T-cell (primary cell): ENCODE measurements around the gene OTUD7B. TPM values are rescaled to one million over a fixed set of nuclear protein-coding genes. Genes with fewer than 3 reads are reported as not detected.
A peak's percentile ranks its signal among the peaks of the same experiment; 100 is the strongest.
"Not testable (repeated sequence)": the region's sequence is repeated elsewhere in the genome, so short reads cannot be mapped to it uniquely, and the experiment has no call there.

Experiments
- ATAC-seq, 4 experiments: fragments of 200-7000 bp in 3 of 4; fragments of 150-1000 bp in 1 of 4; cut with Tn5 transposase; replicated peaks in 1 of 4; 1 replicate in 3 of 4; 2 replicates in 1 of 4; pipeline ENCODE4 v1.10.0; 2021; ENCODE audit warnings: moderate library complexity in 3 of 4, mild to moderate bottlenecking in 2 of 4, moderate number of reproducible peaks in 1 of 4
- CTCF ChIA-PET, 2 donors: fragments of 300-600 bp; sonication (Branson Sonifier 250); formaldehyde crosslinking; loops; one replicate each; lab custom pipeline; 2022; ENCODE audit warnings: antibody characterized with exemption in 2 of 2; lab: Charles Lee
- POLR2A ChIA-PET, 2 donors: fragments of 300-600 bp; sonication (Branson Sonifier 250); formaldehyde crosslinking; loops; one replicate each; lab custom pipeline; 2022; ENCODE audit warnings: antibody characterized with exemption in 2 of 2; lab: Charles Lee
- DNase-seq, 35 experiments: peaks; one replicate each; pipeline versions ENCODE4 v3.0.0 to v3.0.0-alpha.2; 2013 to 2023
- H3K27ac ChIP-seq: one replicate; pipeline ENCODE4 v1.5.1; 2013; ENCODE audit warnings: low read length
- H3K27me3 ChIP-seq, 2 experiments: replicated peaks in 1 of 2; 1 replicate in 1 of 2; 2 replicates in 1 of 2; pipeline versions ENCODE4 v1.6.1 to v1.7.0; 2013; ENCODE audit warnings: low read length in 1 of 2, mixed read lengths in 1 of 2; ENCODE audit not compliant: control insufficient read depth in 2 of 2, insufficient read depth in 2 of 2; ENCODE audit errors: extremely low read depth in 1 of 2
- H3K36me3 ChIP-seq, 2 donors: 1 replicate in 1 of 2; 2 replicates in 1 of 2; pipeline versions ENCODE4 v1.6.1 to v1.7.0; 2013; ENCODE audit warnings: low read length in 1 of 2; ENCODE audit not compliant: control insufficient read depth in 2 of 2, insufficient read depth in 1 of 2; ENCODE audit errors: extremely low read depth in 1 of 2
- H3K4me1 ChIP-seq, 2 experiments: 1 replicate in 1 of 2; 2 replicates in 1 of 2; pipeline versions ENCODE4 v1.6.1 to v1.7.0; 2013; ENCODE audit warnings: low read length in 2 of 2, mixed read lengths in 1 of 2; ENCODE audit not compliant: insufficient read depth in 2 of 2, control insufficient read depth in 1 of 2; ENCODE audit errors: extremely low read depth in 1 of 2
- H3K4me3 ChIP-seq, 2 donors: 1 replicate in 1 of 2; 2 replicates in 1 of 2; pipeline versions ENCODE4 v1.5.1 to v1.7.0; 2013; ENCODE audit warnings: mild to moderate bottlenecking in 2 of 2, low read length in 1 of 2, moderate library complexity in 1 of 2; ENCODE audit not compliant: control insufficient read depth in 1 of 2; ENCODE audit errors: extremely low read depth in 1 of 2
- H3K9me3 ChIP-seq: 2 replicates; pipeline ENCODE4 v1.7.0; 2013
- H3K27ac Mint-ChIP-seq, 2 donors: one replicate each; pipeline ENCODE4 v1.8.0; 2020 to 2021; ENCODE audit warnings: mild to moderate bottlenecking in 2 of 2, mixed read lengths in 2 of 2
- H3K27me3 Mint-ChIP-seq, 2 donors: one replicate each; pipeline ENCODE4 v1.8.0; 2021 to 2022; ENCODE audit warnings: mixed read lengths in 2 of 2
- H3K36me3 Mint-ChIP-seq: one replicate; pipeline ENCODE4 v1.8.0; 2021; ENCODE audit warnings: mixed read lengths
- H3K4me1 Mint-ChIP-seq, 3 donors: one replicate each; pipeline ENCODE4 v1.8.0; 2020 to 2022; ENCODE audit warnings: mixed read lengths in 3 of 3, mild to moderate bottlenecking in 1 of 3
- H3K4me3 Mint-ChIP-seq, 3 donors: one replicate each; pipeline ENCODE4 v1.8.0; 2020 to 2022; ENCODE audit warnings: mild to moderate bottlenecking in 3 of 3, mixed read lengths in 3 of 3, moderate library complexity in 3 of 3
- H3K9me3 Mint-ChIP-seq, 3 donors: one replicate each; pipeline ENCODE4 v1.8.0; 2020 to 2022; ENCODE audit warnings: mixed read lengths in 3 of 3
- WGBS: methylation state at CpG from one replicate; pipeline ENCODE4 v1.1.5; 2013; ENCODE audit warnings: missing lambda C conversion rate; ENCODE audit not compliant: insufficient coverage; 5-methylcytosine and 5-hydroxymethylcytosine counted together
- total RNA-seq, 35 experiments: library from RNA in 6 of 35; stranded (reverse) in 6 of 35; fragments of 120-200 nt in 1 of 35; gene quantifications; one replicate each; pipeline versions ENCODE4 v1.2.1 to v1.2.4 and lab custom pipeline; 2013 to 2026

OTUD7B gene
- total RNA-seq, 5 donors from 2014 or later (not counting 1 experiment from before 2014, with no cell fraction given): 7.8 to 13.7 (median 10.2) TPM

GRCh38 chr1:149940427-149940826 is 70.1 kb downstream of the OTUD7B start:
- Mint-ChIP-seq H3K4me1 (peaks cover 8 to 27% (median 24%) of the 10 kb centered on the region in 3 donors), H3K27ac (peak overlapping the region in 1 of 2 donors; percentile 34), H3K27me3 (no peaks in the 10 kb centered on the region), H3K36me3 (peaks cover 12% of the 10 kb centered on the region), H3K4me3 (no peak overlapping the region), H3K9me3 (no peaks in the 10 kb centered on the region)
- DNase-seq (no peak), ATAC-seq (no peak)
- no peaks in the 10 kb centered on the region for H3K9me3 ChIP-seq
- H3K4me3 ChIP-seq: no peak overlapping the region
- ChIA-PET CTCF (interaction anchor here in 1 of 2 donors (1.5 kb wide), 1 partner anchor 22 kb away, joined by 3 read pairs; no protein-coding TSS in a partner anchor), POLR2A (interaction anchor here in 1 of 2 donors (0.6 kb wide), 1 partner anchor 97 kb away, joined by 3 read pairs; no protein-coding TSS in a partner anchor)
- H3K36me3 ChIP-seq: peaks cover 0 to 7% of the 10 kb centered on the region in 2 donors
- no peak overlapping the region for H3K27ac ChIP-seq
- H3K4me1 ChIP-seq: peaks cover 6 to 13% of the 10 kb centered on the region in 2 experiments
- 83% methylated on average over 2 of the region's 3 CpGs for WGBS
- no peaks in the 10 kb centered on the region for H3K27me3 ChIP-seq

DNA sequence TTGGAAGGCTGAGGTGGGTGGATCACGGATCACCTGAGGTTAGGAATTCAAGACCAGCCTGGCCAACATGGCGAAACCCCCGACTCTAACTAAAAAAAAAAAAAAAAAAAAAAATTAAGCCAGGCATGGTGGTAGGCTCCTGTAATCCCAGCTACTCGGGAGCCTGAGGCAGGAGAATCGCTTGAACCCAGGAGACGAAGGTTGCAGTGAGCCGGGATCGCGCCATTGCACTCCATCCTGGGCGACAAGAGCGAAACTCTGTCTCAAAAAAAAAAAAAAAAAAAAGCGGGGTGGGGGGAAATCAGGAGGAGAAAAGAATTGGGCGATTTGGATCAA is 71.9 kb downstream of the OTUD7B start:
- CTCF ChIA-PET: interaction anchor here in 1 of 2 donors (0.7 kb wide), 2 partner anchors 24 to 50 kb away, joined by 3 to 4 read pairs; no protein-coding TSS in a partner anchor
- H3K27me3 Mint-ChIP-seq, H3K27ac ChIP-seq, H3K4me3 Mint-ChIP-seq, H3K9me3 ChIP-seq, POLR2A ChIA-PET, H3K36me3 Mint-ChIP-seq, DNase-seq, H3K27me3 ChIP-seq, H3K9me3 Mint-ChIP-seq, H3K36me3 ChIP-seq, H3K4me3 ChIP-seq, ATAC-seq, H3K27ac Mint-ChIP-seq: not testable (repeated sequence)
- peaks cover 6 to 13% of the 10 kb centered on the region in 2 experiments for H3K4me1 ChIP-seq
- WGBS: no CpG with 5 or more reads among the region's 13 CpGs
- peaks cover 8 to 27% (median 24%) of the 10 kb centered on the region in 3 donors for H3K4me1 Mint-ChIP-seq

- ATAC-seq (no peak), DNase-seq (no peak)
- Histone ChIP-seq H3K27me3 (peaks cover 0 to 3% of the 10 kb centered on the region in 2 experiments), H3K4me1 (peaks cover 6 to 13% of the 10 kb centered on the region in 2 experiments), H3K4me3 (no peak overlapping the region), H3K9me3 (no peaks in the 10 kb centered on the region), H3K27ac (no peak overlapping the region), H3K36me3 (no peaks in the 10 kb centered on the region)
- ChIA-PET CTCF (interaction anchor here in 1 of 2 donors (0.7 kb wide), 1 partner anchor 676 kb away, joined by 3 read pairs; no protein-coding TSS in a partner anchor), POLR2A (no interaction called here)
- peaks cover 0 to 4% of the 10 kb centered on the region in 2 donors for H3K27me3 Mint-ChIP-seq
- H3K4me1 Mint-ChIP-seq: peaks cover 8 to 21% (median 19%) of the 10 kb centered on the region in 3 donors
- no peaks in the 10 kb centered on the region for H3K36me3 Mint-ChIP-seq
- H3K4me3 Mint-ChIP-seq: no peak overlapping the region
- no peaks in the 10 kb centered on the region for H3K9me3 Mint-ChIP-seq
- H3K27ac Mint-ChIP-seq: peak overlapping the region in 1 of 2 donors; percentile 14
Observed at GRCh38 chr1:149937759-149938158, 72.8 kb downstream of the OTUD7B start.

- no peaks in the 10 kb centered on the region for H3K9me3 ChIP-seq
- peaks cover 0 to 3% of the 10 kb centered on the region in 2 experiments for H3K27me3 ChIP-seq
- H3K4me1 ChIP-seq: peaks cover 6 to 13% of the 10 kb centered on the region in 2 experiments
- no peak for DNase-seq
- no peaks in the 10 kb centered on the region for H3K36me3 ChIP-seq
- H3K27me3 Mint-ChIP-seq: peaks cover under 1 to 4% of the 10 kb centered on the region in 2 donors
- no peak overlapping the region for H3K27ac ChIP-seq
- no peaks in the 10 kb centered on the region for H3K9me3 Mint-ChIP-seq
- H3K4me1 Mint-ChIP-seq: peaks cover 8 to 21% (median 19%) of the 10 kb centered on the region in 3 donors
- H3K4me3 ChIP-seq: no peak overlapping the region
- WGBS: 100% methylated on average over 3 of the region's 8 CpGs
- CTCF ChIA-PET: no interaction called here
- no peak for ATAC-seq
- no peaks in the 10 kb centered on the region for H3K36me3 Mint-ChIP-seq
- H3K27ac Mint-ChIP-seq: peak overlapping the region in 1 of 2 donors; percentile 34
- H3K4me3 Mint-ChIP-seq: no peak overlapping the region
- POLR2A ChIA-PET: no interaction called here
Observed at GRCh38 chr1:149936992-149937705, 73.4 kb downstream of the OTUD7B start.

DNA sequence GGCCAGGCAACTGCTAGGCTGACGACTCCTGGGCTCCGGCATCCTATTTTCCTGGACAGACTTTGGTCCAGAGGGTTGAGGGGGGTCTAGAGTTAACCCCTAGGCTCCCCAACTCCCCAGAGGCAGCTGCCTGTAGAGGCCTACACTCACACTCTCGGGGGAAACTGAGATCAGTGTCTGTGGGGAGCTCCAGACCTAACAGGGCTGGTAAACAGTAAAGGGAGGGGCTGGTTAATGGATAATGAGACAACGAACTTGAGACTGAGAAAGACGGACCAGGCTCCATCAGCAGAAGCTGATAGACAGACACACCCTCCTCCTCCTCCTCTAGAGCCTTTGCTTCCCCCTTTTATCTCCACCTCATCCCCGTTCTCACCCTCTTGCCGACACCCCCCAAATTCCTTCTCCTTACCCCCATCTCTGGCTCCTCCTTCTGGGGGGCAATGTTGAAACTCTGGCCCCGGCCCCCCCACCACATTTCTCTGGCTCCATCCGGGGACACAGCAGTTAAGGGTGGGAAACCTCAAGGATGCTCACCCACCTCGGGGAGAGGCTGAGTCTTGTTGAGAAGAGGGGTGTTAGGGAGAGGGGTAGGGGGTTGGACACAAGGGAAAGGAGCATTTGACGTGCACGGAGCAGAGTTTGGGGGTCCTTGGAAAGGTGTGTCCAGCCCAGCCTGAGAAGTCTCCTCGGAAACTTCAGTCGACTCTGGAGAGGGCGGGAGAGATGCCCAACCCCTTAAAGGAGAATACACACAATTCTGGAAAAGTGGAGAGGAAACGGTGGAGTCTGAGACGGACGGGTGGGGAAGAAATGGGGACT is 74.1 kb downstream of the OTUD7B start, which contains the start of gene MTMR11:
Gene MTMR11 (minus strand): TSS at position 710 of the 822 bp plus-strand sequence. CDS start 232 bp downstream, at position 478.
- no peaks in the 10 kb centered on the region for H3K36me3 ChIP-seq
- Mint-ChIP-seq H3K27ac (peak within 1 kb of the TSS in 1 of 2 donors; percentile 34), H3K27me3 (peaks cover 2 to 4% of the 10 kb centered on the region in 2 donors), H3K4me1 (peaks cover 8 to 21% (median 21%) of the 10 kb centered on the region in 3 donors), H3K36me3 (no peaks in the 10 kb centered on the region), H3K4me3 (no peak within 1 kb of the TSS), H3K9me3 (no peaks in the 10 kb centered on the region)
- ATAC-seq (no peak), DNase-seq (no peak)
- 92% methylated on average over 2 of the region's 18 CpGs for WGBS
- H3K27me3 ChIP-seq: peaks cover 0 to 3% of the 10 kb centered on the region in 2 experiments
- no peak within 1 kb of the TSS for H3K4me3 ChIP-seq
- ChIA-PET POLR2A (no interaction called here), CTCF (no interaction called here)
- no peak within 1 kb of the TSS for H3K27ac ChIP-seq
- H3K4me1 ChIP-seq: peaks cover 6 to 13% of the 10 kb centered on the region in 2 experiments
- no peaks in the 10 kb centered on the region for H3K9me3 ChIP-seq

GRCh38 chr1:149934356-149934755 is 76.2 kb downstream of the OTUD7B start:
- Mint-ChIP-seq H3K27ac (no peak overlapping the region), H3K9me3 (no peaks in the 10 kb centered on the region), H3K27me3 (peaks cover 2 to 4% of the 10 kb centered on the region in 2 donors), H3K36me3 (no peaks in the 10 kb centered on the region), H3K4me3 (no peak overlapping the region), H3K4me1 (peaks cover 8 to 25% (median 19%) of the 10 kb centered on the region in 3 donors)
- ATAC-seq: no peak
- H3K27me3 ChIP-seq: peaks cover 0 to 3% of the 10 kb centered on the region in 2 experiments
- H3K36me3 ChIP-seq: no peaks in the 10 kb centered on the region
- no CpG with 5 or more reads among the region's 2 CpGs for WGBS
- no peaks in the 10 kb centered on the region for H3K9me3 ChIP-seq
- peaks cover 6 to 13% of the 10 kb centered on the region in 2 experiments for H3K4me1 ChIP-seq
- DNase-seq: no peak
- no peak overlapping the region for H3K27ac ChIP-seq
- ChIA-PET POLR2A (interaction anchor here in 1 of 2 donors (0.6 kb wide), 1 partner anchor 269 kb away, joined by 6 read pairs; no protein-coding TSS in a partner anchor), CTCF (no interaction called here)
- no peak overlapping the region for H3K4me3 ChIP-seq
